Sigmoid colon (tissue), 7 donors: ENCODE results near the gene NACC2. TPM values are rescaled to one million over a fixed set of nuclear protein-coding genes. Genes with fewer than 3 reads are reported as not detected.
A peak's percentile ranks its signal among the peaks of the same experiment; 100 is the strongest.

Experiments
- DNase-seq: peaks from one replicate; pipeline ENCODE4 v3.0.0-alpha.2; 2019
- H3K27ac ChIP-seq, 4 donors: fragments of 200-600 bp; sonication (generic); one replicate each; pipeline ENCODE4 v1.5.1; 2016 to 2019; ENCODE audit warnings: mild to moderate bottlenecking in 1 of 4
- H3K27me3 ChIP-seq, 3 donors: fragments of 200-600 bp; sonication (generic); one replicate each; pipeline ENCODE4 v1.5.1; 2019; ENCODE audit warnings: mild to moderate bottlenecking in 1 of 3
- H3K36me3 ChIP-seq, 4 donors: fragments of 200-600 bp; sonication (generic); one replicate each; pipeline ENCODE4 v1.5.1; 2016 to 2019
- H3K4me1 ChIP-seq, 4 donors: fragments of 200-600 bp; sonication (generic); one replicate each; pipeline ENCODE4 v1.5.1; 2017 to 2019
- H3K4me3 ChIP-seq, 4 donors: fragments of 200-600 bp; sonication (generic); one replicate each; pipeline ENCODE4 v1.5.1; 2017 to 2019; ENCODE audit warnings: mild to moderate bottlenecking in 2 of 4, moderate library complexity in 1 of 4
- H3K9me3 ChIP-seq, 4 donors: fragments of 200-600 bp in 3 of 4; sonication (generic) in 3 of 4; one replicate each; pipeline versions ENCODE4 v1.5.1 to v1.6.1; 2013 to 2019
- CTCF ChIP-seq, 4 experiments: fragments of 450-650 bp in 3 of 4; fragments of 200-600 bp in 1 of 4; IDR thresholded peaks; one replicate each; pipeline ENCODE4 v1.5.1; 2016 to 2019; ENCODE audit warnings: antibody characterized with exemption in 4 of 4, mild to moderate bottlenecking in 3 of 4, moderate library complexity in 2 of 4
- EP300 ChIP-seq, 4 donors: sonication (generic); formaldehyde crosslinking; IDR thresholded peaks; one replicate each; pipeline ENCODE4 v1.6.1; 2017; ENCODE audit warnings: antibody characterized with exemption in 4 of 4
- POLR2A ChIP-seq, 2 donors: fragments of 450-650 bp; IDR thresholded peaks; one replicate each; pipeline ENCODE4 v1.6.1; 2016; ENCODE audit warnings: antibody characterized with exemption in 2 of 2, mild to moderate bottlenecking in 2 of 2, moderate library complexity in 2 of 2
- POLR2AphosphoS5 ChIP-seq, 4 donors: sonication (generic); formaldehyde crosslinking; IDR thresholded peaks; one replicate each; pipeline ENCODE4 v1.6.1; 2017; ENCODE audit warnings: antibody characterized with exemption in 4 of 4
- WGBS, 2 donors: extraction: QIAGEN DNeasy Blood & Tissue Kit; methylation state at CpG; one replicate each; pipeline ENCODE4 v1.1.7; 2013; 5-methylcytosine and 5-hydroxymethylcytosine counted together
- intact Hi-C: fragments of 100-400 bp; cut with DNase I; formaldehyde crosslinking; loops from one replicate; pipeline ENCODE4 v1.15.1; 2023
- polyA plus RNA-seq, 3 donors: library from polyadenylated mRNA; stranded (reverse); fragments of 200-250 nt; gene quantifications; one replicate each; pipeline ENCODE4 v1.2.3, GENCODE V29; 2013
- total RNA-seq, 4 donors: library from RNA; depleted of rRNA; stranded (reverse); fragments of >200 nt; gene quantifications; one replicate each; pipeline ENCODE4 v1.1.0, GENCODE V29; 2016
- donor health status: healthy with polysubstance abuse.
- donor health status: Bipolar disorder and iron deficiency.
- donor health status: healthy.

The NACC2 gene
- total and polyA plus RNA-seq, 7 donors = 3.6 to 80.0 (median 41.6) TPM

- Histone ChIP-seq H3K4me1 (peaks cover 0 to 54% (median 41%) of the 10 kb centered on the region in 4 donors), H3K36me3 (peaks cover 0 to 37% (median 7%) of the 10 kb centered on the region in 4 donors), H3K4me3 (no peak overlapping the region), H3K27ac (no peak overlapping the region), H3K9me3 (no peaks in the 10 kb centered on the region), H3K27me3 (no peaks in the 10 kb centered on the region)
- intact Hi-C loops = no loop called here
- 86 to 87% methylated on average over 23 of the region's 23 CpGs for WGBS, 2 donors
- no peak for TF ChIP-seq POLR2A (IDR thresholded peaks at IDR 0.05)
- TF ChIP-seq POLR2AphosphoS5 (IDR thresholded peaks at IDR 0.05) = no peak
- DNase-seq = peak; percentile 47
Measured at GRCh38 chr9:136018257-136019031, 76.6 kb downstream of the NACC2 start.

GRCh38 chr9:136017289-136018190 lies 77.5 kb downstream of the NACC2 start:
- Histone ChIP-seq H3K4me1 (peaks cover 0 to 58% (median 44%) of the 10 kb centered on the region in 4 donors), H3K9me3 (no peaks in the 10 kb centered on the region), H3K27ac (no peak overlapping the region), H3K4me3 (no peak overlapping the region), H3K36me3 (peaks cover 0 to 44% (median 12%) of the 10 kb centered on the region in 4 donors), H3K27me3 (no peaks in the 10 kb centered on the region)
- 91 to 92% methylated on average over 27 of the region's 27 CpGs for whole genome bisulfite sequencing, 2 donors
- TF ChIP-seq POLR2AphosphoS5 (IDR thresholded peaks at IDR 0.05) = no peak
- TF ChIP-seq EP300 (IDR thresholded peaks at IDR 0.05) = no peak
- no peak for TF ChIP-seq CTCF (IDR thresholded peaks at IDR 0.05)
- no peak for TF ChIP-seq POLR2A (IDR thresholded peaks at IDR 0.05)
- intact Hi-C loops = no loop called here
- peak; percentile 61 for DNase-seq

GRCh38 chr9:136016572-136017288 lies 78.4 kb downstream of the NACC2 start:
- Histone ChIP-seq H3K36me3 (peaks cover 0 to 43% (median 12%) of the 10 kb centered on the region in 4 donors), H3K4me1 (peaks cover 0 to 58% (median 48%) of the 10 kb centered on the region in 4 donors), H3K4me3 (no peak overlapping the region), H3K27me3 (no peaks in the 10 kb centered on the region), H3K27ac (peak overlapping the region in 1 of 4 donors; percentile 23), H3K9me3 (no peaks in the 10 kb centered on the region)
- intact Hi-C loops = no loop called here
- DNase-seq = peak; percentile 63
- TF ChIP-seq POLR2AphosphoS5 (IDR thresholded peaks at IDR 0.05) (no peak), EP300 (IDR thresholded peaks at IDR 0.05) (no peak), CTCF (IDR thresholded peaks at IDR 0.05) (no peak), POLR2A (IDR thresholded peaks at IDR 0.05) (no peak)
- WGBS, 2 donors = 95% methylated on average over 23 of the region's 23 CpGs

DNA sequence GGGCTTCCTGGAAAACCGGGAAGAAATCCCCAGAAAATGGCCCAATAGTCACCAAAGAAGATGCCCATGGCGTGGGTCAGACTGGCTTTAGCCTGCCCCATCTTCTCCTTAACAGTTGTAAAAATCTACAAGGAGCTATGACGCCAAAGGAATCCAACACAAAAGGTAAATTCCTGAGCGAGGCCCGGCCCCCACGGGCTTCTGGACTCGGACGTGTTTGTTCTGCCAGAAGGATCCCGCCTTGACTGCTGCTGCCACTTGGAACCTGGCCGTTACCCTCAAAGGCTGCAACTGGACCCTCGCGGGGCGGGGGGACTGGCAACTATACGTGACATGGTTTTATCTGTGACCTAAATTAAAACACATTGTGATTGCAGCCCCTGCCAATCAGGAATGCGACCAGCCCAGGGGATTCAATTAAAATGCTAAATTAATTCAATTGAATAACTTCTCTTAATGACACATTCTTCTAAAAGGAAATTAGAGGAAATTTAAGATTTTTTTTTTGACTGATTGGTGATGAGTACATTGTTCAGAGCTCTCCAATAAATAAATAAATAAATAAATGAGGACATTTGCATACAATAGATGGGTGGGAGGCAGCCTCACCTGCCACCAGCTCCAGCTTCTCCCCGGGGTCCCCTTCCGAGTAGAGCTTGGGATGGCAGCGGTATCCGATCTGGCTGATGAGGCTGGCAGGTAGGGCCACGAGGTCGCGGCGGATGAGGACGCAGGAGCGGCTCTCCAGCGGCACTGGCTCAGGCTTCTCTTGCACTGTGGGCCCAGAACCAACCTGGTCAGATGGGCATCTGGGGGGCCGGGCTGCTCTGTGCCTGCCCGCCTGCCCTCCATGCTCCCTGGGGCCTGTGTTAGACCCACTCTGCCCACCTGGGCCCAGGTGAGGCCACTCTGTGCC lies 79.2 kb downstream of the NACC2 start:
- 90 to 94% methylated on average over 28 of the region's 28 CpGs for WGBS, 2 donors
- peaks cover 0 to 59% (median 51%) of the 10 kb centered on the region in 4 donors for H3K4me1 ChIP-seq
- no peaks in the 10 kb centered on the region for H3K27me3 ChIP-seq
- H3K36me3 ChIP-seq = peaks cover 4 to 47% (median 17%) of the 10 kb centered on the region in 4 donors
- H3K27ac ChIP-seq = peak overlapping the region in 1 of 4 donors; percentile 23
- no peak overlapping the region for H3K4me3 ChIP-seq
- intact Hi-C loops = no loop called here
- peak; percentile 60 for DNase-seq
- TF ChIP-seq POLR2A (IDR thresholded peaks at IDR 0.05) = no peak
- no peak for TF ChIP-seq POLR2AphosphoS5 (IDR thresholded peaks at IDR 0.05)
- no peak for TF ChIP-seq CTCF (IDR thresholded peaks at IDR 0.05)
- no peak for TF ChIP-seq EP300 (IDR thresholded peaks at IDR 0.05)
- no peaks in the 10 kb centered on the region for H3K9me3 ChIP-seq
